K562 (cell line): ENCODE measurements around the gene HMGA1. TPM values are rescaled to one million over a fixed set of nuclear protein-coding genes. Genes with fewer than 3 reads are reported as not detected.

Experiments used
- ARID1B ChIP-seq: fragments of 450-650 bp; IDR thresholded peaks from 2 replicates; pipeline ENCODE4 v1.6.1; 2016; ENCODE audit warnings: antibody characterized with exemption, mild to moderate bottlenecking, inconsistent platforms
- ARID2 ChIP-seq: fragments of 450-650 bp; IDR thresholded peaks from 2 replicates; pipeline ENCODE4 v1.6.1; 2017; ENCODE audit warnings: antibody characterized with exemption, mild to moderate bottlenecking
- CBX5 ChIP-seq: IDR thresholded peaks from 2 replicates; pipeline ENCODE4 v1.6.1; 2014; ENCODE audit warnings: low read depth, borderline replicate concordance
- CHD2 ChIP-seq: IDR thresholded peaks from 2 replicates; pipeline ENCODE4 v1.6.1; 2011; ENCODE audit warnings: low read depth, low read length
- CTCF ChIP-seq, 3 experiments: IDR thresholded peaks in 2 of 3; conservative IDR thresholded peaks in 1 of 3; 2 replicates each; pipeline ENCODE4 v1.5.1; 2011 to 2012; ENCODE audit warnings: low read length in 3 of 3, mild to moderate bottlenecking in 3 of 3, control low read depth in 2 of 3, improper control_type of control experiment in 1 of 3, inconsistent platforms in 1 of 3, low read depth in 1 of 3, mixed read lengths in 1 of 3, moderate library complexity in 1 of 3; ENCODE audit not compliant: insufficient read depth in 2 of 3
- ETV6 ChIP-seq, 3 experiments: fragments of 150-350 bp in 1 of 3; sonication (generic) in 1 of 3; formaldehyde crosslinking in 1 of 3; IDR thresholded peaks; 2 replicates each; pipeline versions ENCODE4 v1.6.1 to v1.8.0; 2014 to 2022; ENCODE audit warnings: borderline replicate concordance in 2 of 3, low read depth in 2 of 3, antibody characterized with exemption in 1 of 3, low read length in 1 of 3, mild to moderate bottlenecking in 1 of 3, missing genetic modification reagents in 1 of 3
- MAFK ChIP-seq: IDR thresholded peaks from 2 replicates; pipeline ENCODE4 v1.6.1; 2011; ENCODE audit warnings: low read length, improper control_type of control experiment
- MTA3 ChIP-seq: fragments of 450-650 bp; formaldehyde crosslinking; IDR thresholded peaks from 2 replicates; pipeline ENCODE4 v1.6.1; 2017; ENCODE audit warnings: mild to moderate bottlenecking, borderline replicate concordance
- NELFE ChIP-seq: IDR thresholded peaks from 2 replicates; pipeline ENCODE4 v1.6.1; 2011; ENCODE audit warnings: mild to moderate bottlenecking; ENCODE audit not compliant: insufficient read depth, insufficient read length
- PHF20 ChIP-seq: fragments of 450-650 bp; IDR thresholded peaks from 2 replicates; pipeline ENCODE4 v1.6.1; 2018; ENCODE audit not compliant: partially characterized antibody
- RBM17 ChIP-seq: fragments of 200-400 bp; formaldehyde crosslinking; IDR thresholded peaks from 2 replicates; pipeline ENCODE4 v1.6.1; 2017; ENCODE audit warnings: low read depth, mild to moderate bottlenecking, low read length, borderline replicate concordance
- SRSF7 ChIP-seq: fragments of 200-400 bp; formaldehyde crosslinking; optimal IDR thresholded peaks from 2 replicates; pipeline ENCODE3; 2017; ENCODE audit warnings: mild to moderate bottlenecking, low read depth, low read length
- TFE3 ChIP-seq: fragments of 450-650 bp; formaldehyde crosslinking; IDR thresholded peaks from 2 replicates; pipeline ENCODE4 v1.4.0; 2020; ENCODE audit warnings: mild to moderate bottlenecking, mixed read lengths
- TRIM24 ChIP-seq, 2 experiments: fragments of 450-650 bp; IDR thresholded peaks; 2 replicates each; pipeline ENCODE4 v1.6.1; 2016
- TSC22D4 ChIP-seq: fragments of 450-650 bp; IDR thresholded peaks from 2 replicates; pipeline ENCODE4 v1.6.1; 2016; ENCODE audit warnings: missing genetic modification characterization, missing biosample characterization, control low read depth
- TSHZ1 ChIP-seq: fragments of 250-450 bp; sonication (Bioruptor Pico); IDR thresholded peaks from 2 replicates; pipeline ENCODE4 v1.4.0; 2020; ENCODE audit warnings: mild to moderate bottlenecking, moderate library complexity
- U2AF2 ChIP-seq: fragments of 200-400 bp; formaldehyde crosslinking; optimal IDR thresholded peaks from 2 replicates; pipeline ENCODE3; 2017; ENCODE audit warnings: low read depth, mild to moderate bottlenecking, low read length
- XRCC5 ChIP-seq: fragments of 200-400 bp; formaldehyde crosslinking; IDR thresholded peaks from 2 replicates; pipeline ENCODE4 v1.6.1; 2017; ENCODE audit warnings: low read depth, mild to moderate bottlenecking, low read length
- ZNF311 ChIP-seq: fragments of 250-450 bp; sonication (Bioruptor Pico); IDR thresholded peaks from 2 replicates; pipeline ENCODE4 v1.4.0; 2020; ENCODE audit warnings: mild to moderate bottlenecking, moderate library complexity
- ZNF511 ChIP-seq: sonication (generic); formaldehyde crosslinking; IDR thresholded peaks from 2 replicates; pipeline ENCODE4 v1.8.0; 2022; ENCODE audit warnings: mild to moderate bottlenecking, missing genetic modification reagents
- polyA plus RNA-seq, 8 experiments: library from polyadenylated mRNA; depleted of rRNA in 4 of 8; stranded (reverse) in 5 of 8; unstranded in 3 of 8; fragments of >200 nt; fragmentation: Nextera tagmentation in 2 of 8; fragmentation: Illumina TruSeq in 1 of 8; extraction: Ambion mirVana in 2 of 8; extraction: Trizol in 1 of 8; gene quantifications; 2 replicates each; pipeline versions ENCODE4 v1.2.1 to v1.2.3, GENCODE V29; 2011 to 2014; ENCODE audit warnings: inconsistent platforms in 1 of 8, missing spikeins in 1 of 8
- total RNA-seq, 7 experiments: library from RNA; depleted of rRNA in 6 of 7; stranded (reverse); fragments of >200 nt in 6 of 7; fragmentation: Illumina TruSeq in 2 of 7; extraction: Trizol in 2 of 7; gene quantifications; 2 replicates each; pipeline versions ENCODE4 v1.2.1 to v1.2.3, GENCODE V29; 2011 to 2021; ENCODE audit warnings: low replicate concordance in 1 of 7

The HMGA1 gene
- total and polyA plus RNA-seq, 9 of the 15 experiments (the other 6 are each of a cell fraction or from before 2014, with no cell fraction given) = 27.8 to 1,947 (median 594) TPM

- TF ChIP-seq TSHZ1 (CRISPR knock-in tag) = no peak
- TF ChIP-seq NELFE = no peak
- peak; percentile 86 for TF ChIP-seq TFE3 (CRISPR knock-in tag)
- no peak for TF ChIP-seq XRCC5
- TF ChIP-seq U2AF2 = no peak
- TF ChIP-seq ZNF311 = no peak
- TF ChIP-seq CTCF (IDR thresholded peaks at IDR 0.05 in 2 of 3, conservative IDR thresholded peaks at IDR 0.05 in 1 of 3; ENCODE audit: insufficient read depth in 2 of 3, low read depth in 1 of 3, low read length in 3 of 3) = peak in 2 of 3 experiments; percentile 13 to 18; a peak in 2 of 6 replicates
- TF ChIP-seq RBM17 = no peak
- 0 out of 2 replicates have a peak, but pooled peaks have one; percentile 38 for TF ChIP-seq MTA3
- no peak for TF ChIP-seq ZNF511 (CRISPR knock-in tag)
- TF ChIP-seq MAFK = no peak
- TF ChIP-seq SRSF7 = no peak
- no peak for TF ChIP-seq ARID2
- no peak for TF ChIP-seq PHF20
- peak; percentile 69 to 83; a peak in 3 of 4 replicates for TF ChIP-seq TRIM24 (IDR thresholded peaks at IDR 0.05)
- TF ChIP-seq ETV6 (IDR thresholded peaks at IDR 0.05; ENCODE audit: borderline replicate concordance in 1 of 2, low read depth in 2 of 2, low read length in 1 of 2) = no peak
- TF ChIP-seq ETV6 (CRISPR knock-in tag; IDR thresholded peaks at IDR 0.05; ENCODE audit: borderline replicate concordance) = no peak
- peak; percentile 87; the same call in 1 of the 2 replicates for TF ChIP-seq CBX5
- TF ChIP-seq TSC22D4 (tag) = no peak
- no peak for TF ChIP-seq CHD2
- peak; percentile 84 for TF ChIP-seq ARID1B
Observed at GRCh38 chr6:34284563-34285447, 48.1 kb downstream of the HMGA1 start (continued).
